HG03442 (cell line): ENCODE results near the gene RHOBTB3.

Source experiments
- ATAC-seq: cut with Tn5 transposase; IDR thresholded peaks from one replicate; pipeline ENCODE4 v1.9.1; 2021; ENCODE audit warnings: mild to moderate bottlenecking, moderate library complexity; ENCODE audit not compliant: unreplicated experiment

Gene RHOBTB3

DNA sequence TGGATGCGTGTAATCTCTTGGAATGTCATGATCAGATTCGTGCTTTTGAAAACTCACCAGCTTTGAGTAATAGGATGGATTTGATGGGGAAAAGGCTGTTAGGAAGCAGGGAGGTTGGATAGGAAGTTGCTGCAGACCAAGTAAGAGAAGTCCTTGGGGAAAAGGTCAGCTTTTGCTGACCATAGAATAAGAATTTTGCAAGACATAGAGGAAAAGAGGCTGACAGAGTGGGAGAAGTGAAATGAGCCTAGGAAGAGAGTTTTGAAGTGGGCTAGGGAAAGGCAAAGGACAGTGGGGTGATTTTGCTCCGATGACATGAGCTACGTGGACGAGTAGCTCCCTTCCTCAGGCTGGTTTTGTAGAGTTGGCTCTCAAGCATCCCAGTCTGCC lies 31.5 kb downstream of the RHOBTB3 start:
- no peak for ATAC-seq

GRCh38 chr5:95763941-95764340 lies 32.8 kb downstream of the RHOBTB3 start:
- no peak for ATAC-seq

GRCh38 chr5:95768731-95769130 lies 37.6 kb downstream of the RHOBTB3 start:
- ATAC-seq: no peak

GRCh38 chr5:95770830-95771708 lies 39.9 kb downstream of the RHOBTB3 start:
- no peak for ATAC-seq

- ATAC-seq: no peak
These were observed 40.8 kb downstream of the RHOBTB3 start for GRCh38 chr5:95771892-95772291.

DNA sequence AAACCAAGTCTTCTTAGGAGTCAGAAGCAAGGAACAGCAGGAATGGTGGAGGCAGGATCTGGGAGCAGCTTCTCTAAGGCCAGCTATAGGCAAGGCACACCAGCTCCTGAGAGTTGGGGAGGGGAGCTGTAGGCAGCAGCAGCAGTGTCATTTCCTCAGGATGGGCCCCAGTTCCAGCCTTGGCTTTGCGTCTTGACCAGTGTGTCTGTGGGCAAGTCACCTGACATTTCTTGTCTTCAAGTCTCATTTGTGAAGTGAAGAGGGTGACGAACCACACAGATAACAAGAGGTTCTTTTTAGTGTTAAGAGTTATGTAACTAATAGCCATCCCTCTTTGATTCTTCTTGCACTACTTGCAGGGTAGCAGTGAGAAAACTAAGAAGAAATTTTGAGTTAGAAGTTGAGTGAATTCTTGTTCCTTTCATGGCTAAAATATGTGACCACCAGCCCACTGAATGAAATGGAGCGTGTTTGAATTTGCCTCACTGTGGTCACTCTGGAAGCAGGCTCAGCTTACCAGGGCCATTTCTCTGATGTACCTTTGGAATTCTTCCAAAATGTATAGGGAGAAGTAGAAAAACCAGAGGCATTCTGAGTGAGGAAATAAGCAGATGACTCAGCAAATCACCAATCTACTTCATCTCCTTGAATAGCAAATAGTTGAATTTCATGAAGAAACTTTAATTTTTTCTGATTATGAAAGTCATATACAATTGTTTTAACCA lies 42.4 kb downstream of the RHOBTB3 start:
- ATAC-seq: no peak

GRCh38 chr5:95777441-95777840 lies 46.3 kb downstream of the RHOBTB3 start:
- ATAC-seq: no peak

- ATAC-seq: no peak
These were observed 47.7 kb downstream of the RHOBTB3 start for GRCh38 chr5:95778713-95779436.

DNA sequence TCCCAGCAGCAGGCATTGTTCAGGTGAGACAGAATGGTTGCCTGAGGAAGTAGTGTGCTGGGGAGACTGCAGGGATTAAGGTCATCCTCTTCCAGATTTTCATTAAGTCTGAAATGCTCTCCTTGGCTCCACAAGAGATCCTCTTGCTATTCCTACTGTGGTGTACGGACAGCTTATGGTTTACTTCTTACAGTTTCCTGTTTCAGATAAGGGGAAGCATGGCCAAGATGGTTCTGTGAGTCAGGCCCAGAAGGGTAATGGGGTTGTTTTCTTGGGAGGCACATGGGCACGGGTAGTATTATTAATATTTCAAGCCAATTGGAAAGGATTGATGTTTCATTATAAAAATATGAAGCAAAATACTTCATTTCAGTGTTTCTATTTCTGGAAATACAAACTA lies 48.5 kb downstream of the RHOBTB3 start:
- no peak for ATAC-seq

DNA sequence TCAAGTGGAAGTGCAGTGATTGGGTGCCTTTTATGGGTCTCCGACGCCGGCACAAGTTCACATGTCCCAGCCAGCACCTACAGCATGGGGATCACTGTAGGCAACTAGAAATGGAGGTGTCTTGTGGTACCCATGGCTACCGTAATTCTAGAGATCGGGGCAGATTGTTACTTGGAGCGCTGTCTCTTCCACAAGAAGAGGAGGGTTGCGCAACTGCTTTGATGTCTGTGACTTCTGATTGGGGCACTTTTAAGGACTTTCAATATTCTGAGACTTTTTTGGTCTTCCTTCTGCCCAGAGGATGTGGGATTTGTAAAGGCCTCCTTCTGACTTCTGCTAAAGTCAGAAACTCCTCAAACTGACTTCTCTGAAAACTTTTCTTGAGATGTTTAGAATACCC lies 49.5 kb downstream of the RHOBTB3 start:
- no peak for ATAC-seq

GRCh38 chr5:95781101-95781583 lies 50.0 kb downstream of the RHOBTB3 start:
- peak; percentile 92 for ATAC-seq

DNA sequence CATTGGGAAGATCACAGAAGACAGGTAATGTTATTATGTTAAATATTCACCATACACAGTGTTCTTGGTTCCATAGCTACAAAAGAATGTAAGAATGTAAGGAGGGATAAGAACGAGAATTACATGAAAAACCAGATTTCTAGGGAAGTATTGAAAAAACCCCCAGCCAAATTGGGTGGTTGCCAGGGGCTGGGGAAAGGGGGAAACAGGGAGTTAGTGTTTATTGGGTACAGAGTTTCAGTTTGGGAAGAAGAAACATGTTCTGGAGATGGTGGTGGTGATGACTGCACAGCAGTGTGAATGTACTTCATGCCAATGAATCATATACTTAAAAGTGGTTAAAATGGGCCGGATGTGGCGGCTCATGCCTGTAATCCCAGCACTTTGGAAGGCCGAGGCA lies 51.0 kb downstream of the RHOBTB3 start:
- ATAC-seq: no peak

DNA sequence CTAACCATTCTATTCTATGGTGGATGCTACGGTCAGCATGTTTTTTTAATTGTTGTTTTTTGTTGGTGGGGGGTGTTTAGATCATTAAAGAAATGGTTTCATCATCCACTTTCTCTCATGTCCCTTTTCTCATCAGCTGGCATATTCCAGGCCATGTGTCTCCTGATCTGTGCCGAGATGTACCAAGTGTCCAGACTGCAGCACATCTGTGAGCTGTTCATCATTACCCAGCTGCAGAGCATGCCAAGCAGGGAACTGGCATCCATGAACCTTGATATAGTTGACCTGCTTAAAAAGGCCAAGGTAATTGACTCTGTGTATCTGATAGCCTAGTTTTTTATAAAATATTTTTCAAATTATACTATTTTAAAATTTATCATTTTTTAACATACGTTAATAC lies 52.5 kb downstream of the RHOBTB3 start:
- no peak for ATAC-seq

DNA sequence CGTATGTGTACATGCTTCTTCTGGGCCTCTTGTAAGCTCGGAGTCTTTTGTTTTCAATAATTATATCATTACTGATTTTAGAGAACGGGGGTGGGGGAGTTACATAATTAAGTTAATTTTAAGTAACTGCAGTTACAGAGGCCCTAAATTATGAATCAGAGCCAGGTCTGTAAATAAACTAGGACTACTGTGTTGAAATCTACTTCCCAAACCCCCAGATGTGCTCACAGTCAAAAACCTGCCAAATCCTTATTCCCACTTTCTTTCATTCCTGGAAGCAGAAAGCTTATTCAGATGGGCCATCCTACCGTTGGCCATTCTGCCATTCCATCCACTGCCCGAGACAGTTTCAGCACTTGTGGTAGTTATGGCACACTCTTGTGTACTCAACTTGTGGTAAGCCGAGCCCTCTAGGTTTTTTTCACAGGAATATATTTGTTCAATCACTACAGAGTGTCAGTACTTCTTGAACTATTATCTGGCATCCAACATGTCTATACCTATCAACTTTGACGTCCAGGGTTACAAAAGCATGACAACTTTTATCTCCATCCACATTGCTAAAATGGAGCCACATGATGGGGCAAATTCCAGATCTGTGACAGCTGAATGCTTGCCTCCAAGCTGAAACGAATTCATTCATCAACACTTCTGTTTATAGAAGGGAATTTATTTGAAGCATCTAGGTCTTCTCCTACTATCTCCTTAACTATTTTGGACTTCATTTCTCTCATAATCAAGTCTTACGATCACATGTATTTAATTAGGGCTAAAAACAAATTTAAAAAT lies 53.6 kb downstream of the RHOBTB3 start:
- ATAC-seq: no peak

GRCh38 chr5:95786821-95787418 lies 55.8 kb downstream of the RHOBTB3 start:
- no peak for ATAC-seq

GRCh38 chr5:95788493-95788892 lies 57.4 kb downstream of the RHOBTB3 start:
- ATAC-seq: no peak

- ATAC-seq: no peak
These were observed 60.6 kb downstream of the RHOBTB3 start for GRCh38 chr5:95791751-95792150.

DNA sequence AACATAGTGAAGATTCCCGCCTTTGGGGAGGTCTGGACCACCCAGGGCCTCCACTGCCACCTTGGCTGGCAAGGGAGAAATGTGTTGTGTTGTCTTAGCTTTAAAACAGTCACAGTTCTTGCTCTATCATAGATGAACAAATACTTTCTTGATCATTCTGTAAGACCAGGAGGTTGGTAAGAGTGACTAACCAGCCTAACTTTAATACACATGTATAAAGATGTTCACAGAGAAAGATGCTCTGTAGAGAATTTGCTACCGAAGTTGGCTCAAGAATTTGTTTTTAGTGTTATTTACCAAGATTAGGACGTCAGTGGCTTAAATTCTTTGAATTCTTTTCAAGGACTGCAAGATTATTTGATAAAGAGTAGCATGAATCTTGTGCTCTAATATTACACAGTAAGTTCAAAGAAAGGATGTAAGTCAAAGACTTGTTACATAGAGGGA lies 63.0 kb downstream of the RHOBTB3 start:
- ATAC-seq: no peak

DNA sequence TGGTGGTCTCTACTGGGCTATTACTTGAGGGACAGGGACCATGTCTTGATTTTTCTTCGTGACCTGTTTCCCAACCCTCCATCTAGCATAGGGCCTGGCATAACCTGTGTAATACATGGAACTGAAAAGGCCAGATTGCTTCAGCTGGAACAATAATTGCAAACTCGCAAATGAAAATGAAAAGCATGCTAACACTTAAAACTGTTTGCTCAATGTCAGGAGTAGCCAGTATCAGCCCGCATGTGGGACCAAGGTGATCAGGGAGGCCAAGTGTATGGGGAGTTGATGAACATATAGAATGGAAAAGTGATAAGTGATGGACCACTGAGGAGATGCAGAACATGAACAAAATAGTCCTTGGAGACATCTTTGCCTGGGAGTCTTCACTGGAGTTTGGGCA lies 66.2 kb downstream of the RHOBTB3 start:
- ATAC-seq: no peak

GRCh38 chr5:95798048-95798447 lies 66.9 kb downstream of the RHOBTB3 start:
- no peak for ATAC-seq
